IPS DF 6.9 (cell line): Measurements from ENCODE around the gene ELK3.

Experiments
- DNase-seq: peaks from one replicate; pipeline ENCODE4 v3.0.0-alpha.2; 2013; ENCODE audit warnings: low read depth, low spot score
- H3K27ac ChIP-seq: one replicate; pipeline ENCODE4 v1.5.1; 2013; ENCODE audit warnings: low read length, control low read depth
- H3K27me3 ChIP-seq: 2 replicates; pipeline ENCODE4 v1.6.1; 2013; ENCODE audit warnings: mild to moderate bottlenecking, low read length; ENCODE audit not compliant: control insufficient read depth, insufficient read depth
- H3K36me3 ChIP-seq: 2 replicates; pipeline ENCODE4 v1.6.1; 2013; ENCODE audit warnings: low read length; ENCODE audit not compliant: control insufficient read depth, insufficient read depth
- H3K4me1 ChIP-seq: 2 replicates; pipeline ENCODE4 v1.6.1; 2013; ENCODE audit warnings: low read length; ENCODE audit not compliant: control insufficient read depth, insufficient read depth
- H3K4me3 ChIP-seq: 2 replicates; pipeline ENCODE4 v1.5.1; 2013; ENCODE audit warnings: mild to moderate bottlenecking, low read length
- H3K9me3 ChIP-seq: 2 replicates; pipeline ENCODE4 v1.6.1; 2013; ENCODE audit warnings: low read length, inconsistent platforms; ENCODE audit not compliant: control insufficient read depth, insufficient read depth
- WGBS: extraction: QIAGEN DNeasy Blood & Tissue Kit; methylation state at CpG from one replicate; pipeline ENCODE4 v1.1.7; 2013; ENCODE audit warnings: mixed read lengths, missing lambda C conversion rate; ENCODE audit not compliant: insufficient read length, insufficient coverage; 5-methylcytosine and 5-hydroxymethylcytosine counted together

The ELK3 gene

DNA sequence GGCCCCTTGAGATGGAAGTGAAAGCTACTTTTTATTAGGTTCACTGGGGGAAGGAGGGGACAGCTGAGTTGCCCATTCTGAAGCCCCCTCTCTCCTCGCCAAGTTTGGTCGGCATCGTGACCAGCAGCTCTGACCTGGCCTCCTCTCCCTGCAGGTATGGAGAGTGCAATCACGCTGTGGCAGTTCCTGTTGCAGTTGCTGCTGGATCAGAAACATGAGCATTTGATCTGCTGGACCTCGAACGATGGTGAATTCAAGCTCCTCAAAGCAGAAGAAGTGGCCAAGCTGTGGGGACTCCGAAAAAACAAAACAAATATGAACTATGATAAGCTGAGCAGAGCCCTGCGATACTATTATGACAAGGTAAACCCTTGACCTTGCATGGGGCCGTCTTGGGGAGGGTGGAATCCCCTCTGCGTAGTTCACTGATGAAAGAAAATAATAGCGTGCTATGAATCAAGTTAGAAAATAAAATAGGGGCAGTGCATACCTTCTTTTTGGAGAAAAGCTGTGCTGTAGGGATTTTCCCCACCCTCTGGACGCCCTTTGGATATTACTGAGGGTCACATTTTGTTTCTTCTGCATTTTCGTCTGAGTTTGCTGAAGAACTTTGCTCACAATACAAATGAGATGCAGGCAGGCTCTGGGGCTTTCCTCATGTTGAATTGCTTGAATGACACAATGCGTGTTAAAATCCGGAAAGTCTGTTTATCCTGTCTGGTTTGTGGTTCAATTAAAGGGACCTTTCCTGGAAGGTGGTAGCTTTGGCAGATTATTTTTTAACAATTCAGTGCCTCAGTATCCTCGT, 29.4 kb downstream of the ELK3 start:
- H3K36me3 ChIP-seq, result peaks cover 2% of the 10 kb centered on the region
- peaks cover 2% of the 10 kb centered on the region; the same call in 1 of the 2 replicates for H3K4me1 ChIP-seq
- H3K27me3 ChIP-seq, result no peaks in the 10 kb centered on the region
- H3K27ac ChIP-seq, result no peak overlapping the region
- H3K9me3 ChIP-seq, result no peaks in the 10 kb centered on the region
- H3K4me3 ChIP-seq, result no peak overlapping the region
- no CpG with 5 or more reads among the region's 16 CpGs for WGBS
- no peak for DNase-seq

DNA sequence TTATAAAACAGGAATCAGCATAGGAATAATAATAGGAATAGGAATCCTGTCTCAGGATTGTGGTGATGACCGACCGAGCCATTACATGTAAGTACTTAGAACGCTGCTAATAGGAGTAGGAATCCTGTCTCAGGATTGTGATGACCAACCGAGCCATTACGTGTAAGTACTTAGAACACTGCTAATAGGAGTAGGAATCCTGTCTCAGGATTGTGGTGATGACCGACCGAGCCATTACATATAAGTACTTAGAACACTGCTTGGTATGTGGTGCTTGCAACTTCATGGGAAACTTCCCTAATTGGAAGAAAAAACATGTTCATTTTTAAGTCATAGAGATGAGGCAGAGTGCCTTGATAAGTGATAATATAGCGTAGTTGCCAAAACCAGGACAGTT, 30.0 kb downstream of the ELK3 start:
- H3K36me3 ChIP-seq, result peaks cover 2% of the 10 kb centered on the region
- no peak overlapping the region for H3K27ac ChIP-seq
- H3K9me3 ChIP-seq, result no peaks in the 10 kb centered on the region
- no CpG with 5 or more reads among the region's 8 CpGs for WGBS
- no peaks in the 10 kb centered on the region for H3K27me3 ChIP-seq
- no peak for DNase-seq
- no peak overlapping the region for H3K4me3 ChIP-seq
- H3K4me1 ChIP-seq, result peaks cover 2% of the 10 kb centered on the region; the same call in 1 of the 2 replicates

DNA sequence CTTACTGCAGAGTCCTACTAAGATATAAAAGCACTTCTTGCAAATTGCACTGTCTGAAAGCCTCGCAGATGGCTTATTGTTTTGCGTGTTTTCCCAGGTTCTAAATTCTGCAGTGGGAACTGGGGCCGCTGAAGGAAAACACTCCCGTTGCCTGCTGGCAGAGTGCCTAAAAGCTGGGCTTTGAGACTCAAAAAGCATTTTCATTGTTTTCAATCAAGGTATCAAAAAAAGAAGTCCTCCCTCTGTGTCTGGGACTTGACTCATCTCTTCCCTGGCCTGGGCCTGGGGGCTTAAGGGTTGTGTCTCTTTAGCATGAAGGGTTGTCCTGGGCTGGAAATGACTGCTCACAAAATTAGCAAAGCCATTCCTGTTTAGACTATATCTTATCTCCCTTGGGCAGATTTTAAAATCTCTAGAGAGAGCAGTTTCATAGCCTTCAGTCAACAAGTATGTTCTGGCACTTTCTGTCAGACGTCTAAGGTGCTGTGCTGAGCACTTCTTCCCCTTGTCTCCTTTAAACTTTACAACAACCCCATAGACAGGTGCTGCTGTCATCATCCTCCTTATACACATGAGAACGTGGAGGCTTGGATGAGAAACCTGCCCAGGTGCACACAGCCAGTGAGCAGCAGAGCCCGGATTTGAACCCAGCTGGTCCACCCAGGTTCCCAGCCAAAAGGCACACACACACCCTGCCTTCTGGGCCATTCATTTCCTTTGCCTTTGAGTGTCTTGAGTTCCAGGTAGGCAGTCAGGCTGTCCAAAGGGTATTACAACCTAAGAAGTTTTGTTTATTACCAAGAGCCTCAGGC, 31.1 kb downstream of the ELK3 start:
- Histone ChIP-seq H3K36me3 (peaks cover 2% of the 10 kb centered on the region), H3K4me3 (no peak overlapping the region), H3K4me1 (peaks cover 2% of the 10 kb centered on the region; the same call in 1 of the 2 replicates), H3K9me3 (no peaks in the 10 kb centered on the region), H3K27me3 (no peaks in the 10 kb centered on the region), H3K27ac (no peak overlapping the region)
- DNase-seq, result no peak
- no CpG with 5 or more reads among the region's 7 CpGs for WGBS

DNA sequence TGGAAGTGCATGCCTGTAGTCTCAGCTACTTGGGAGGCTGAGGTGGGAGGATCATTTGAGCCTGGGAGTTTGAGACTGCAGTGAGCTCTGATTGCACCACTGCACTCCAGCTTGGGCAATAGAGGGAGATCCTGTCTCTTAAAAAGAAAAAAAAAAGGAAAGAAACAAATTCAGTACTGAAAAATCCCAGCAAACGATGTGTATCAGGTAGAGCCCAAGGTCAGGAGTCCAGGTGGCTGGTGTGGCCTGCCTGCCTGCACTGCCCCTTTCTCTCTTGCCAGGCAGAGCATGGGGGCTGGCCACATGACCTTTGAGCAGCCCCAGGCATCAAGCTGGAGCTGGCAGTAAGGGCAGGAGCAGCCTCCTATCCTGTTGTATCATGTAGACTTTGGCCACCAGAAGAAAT, 31.8 kb downstream of the ELK3 start:
- Histone ChIP-seq H3K27ac (no peak overlapping the region), H3K36me3 (peaks cover 2% of the 10 kb centered on the region), H3K27me3 (no peaks in the 10 kb centered on the region), H3K4me3 (no peak overlapping the region), H3K4me1 (peaks cover 2% of the 10 kb centered on the region; the same call in 1 of the 2 replicates), H3K9me3 (no peaks in the 10 kb centered on the region)
- DNase-seq, result no peak
- no CpG with 5 or more reads among the region's 1 CpG for WGBS

DNA sequence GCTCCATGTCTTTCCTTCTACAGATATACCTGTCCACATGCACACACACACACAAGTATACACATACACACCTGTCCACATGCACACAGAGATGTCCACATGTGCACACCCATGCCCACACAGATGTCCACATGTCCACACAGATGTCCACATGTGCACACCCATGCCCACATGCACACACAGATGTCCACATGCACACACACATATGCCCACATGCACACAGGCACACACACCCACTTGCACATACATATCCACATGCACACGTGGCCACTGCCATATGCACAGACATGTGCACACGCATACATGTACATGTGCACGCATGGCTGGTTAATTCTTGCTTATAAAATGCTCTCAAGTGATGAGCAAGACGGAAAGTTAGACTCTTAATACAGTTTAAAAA, 32.2 kb downstream of the ELK3 start:
- Histone ChIP-seq H3K27ac (no peak overlapping the region), H3K4me1 (peaks cover 2% of the 10 kb centered on the region; the same call in 1 of the 2 replicates), H3K4me3 (no peak overlapping the region), H3K9me3 (no peaks in the 10 kb centered on the region), H3K27me3 (no peaks in the 10 kb centered on the region), H3K36me3 (peaks cover 2% of the 10 kb centered on the region)
- DNase-seq, result no peak
- WGBS, result 100% methylated on average over 1 of the region's 4 CpGs

DNA sequence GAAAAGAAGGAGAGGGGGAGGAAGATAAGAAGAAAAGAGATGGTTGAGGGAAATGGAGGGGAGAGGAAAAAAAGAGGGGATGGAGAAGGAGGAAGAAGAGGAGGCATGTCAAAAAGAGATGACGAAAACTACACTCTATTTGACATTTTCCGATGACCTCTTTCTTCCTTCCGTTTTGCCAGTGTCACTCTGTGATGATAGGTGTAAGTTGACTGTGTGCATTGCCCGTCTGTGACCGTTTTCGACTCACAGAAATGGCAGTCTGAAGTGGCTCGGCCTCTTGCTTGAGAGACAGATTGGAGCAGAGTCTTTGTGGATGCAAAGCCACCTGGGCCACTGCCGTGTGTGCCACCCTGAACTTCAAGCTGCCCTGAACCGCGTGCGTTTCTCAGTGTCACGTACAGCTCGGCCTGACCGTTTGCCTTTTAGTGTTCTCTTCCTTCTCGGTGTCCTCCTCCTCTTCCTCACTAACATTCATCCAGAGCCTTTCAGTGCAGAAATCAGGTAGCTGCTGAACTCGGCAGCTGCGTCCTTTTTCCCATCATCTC, 32.7 kb downstream of the ELK3 start:
- no CpG with 5 or more reads among the region's 17 CpGs for WGBS
- no peak overlapping the region for H3K4me3 ChIP-seq
- H3K36me3 ChIP-seq, result peaks cover 2% of the 10 kb centered on the region
- H3K4me1 ChIP-seq, result peaks cover 2% of the 10 kb centered on the region; the same call in 1 of the 2 replicates
- no peak for DNase-seq
- H3K27me3 ChIP-seq, result no peaks in the 10 kb centered on the region
- H3K9me3 ChIP-seq, result no peaks in the 10 kb centered on the region
- H3K27ac ChIP-seq, result no peak overlapping the region

DNA sequence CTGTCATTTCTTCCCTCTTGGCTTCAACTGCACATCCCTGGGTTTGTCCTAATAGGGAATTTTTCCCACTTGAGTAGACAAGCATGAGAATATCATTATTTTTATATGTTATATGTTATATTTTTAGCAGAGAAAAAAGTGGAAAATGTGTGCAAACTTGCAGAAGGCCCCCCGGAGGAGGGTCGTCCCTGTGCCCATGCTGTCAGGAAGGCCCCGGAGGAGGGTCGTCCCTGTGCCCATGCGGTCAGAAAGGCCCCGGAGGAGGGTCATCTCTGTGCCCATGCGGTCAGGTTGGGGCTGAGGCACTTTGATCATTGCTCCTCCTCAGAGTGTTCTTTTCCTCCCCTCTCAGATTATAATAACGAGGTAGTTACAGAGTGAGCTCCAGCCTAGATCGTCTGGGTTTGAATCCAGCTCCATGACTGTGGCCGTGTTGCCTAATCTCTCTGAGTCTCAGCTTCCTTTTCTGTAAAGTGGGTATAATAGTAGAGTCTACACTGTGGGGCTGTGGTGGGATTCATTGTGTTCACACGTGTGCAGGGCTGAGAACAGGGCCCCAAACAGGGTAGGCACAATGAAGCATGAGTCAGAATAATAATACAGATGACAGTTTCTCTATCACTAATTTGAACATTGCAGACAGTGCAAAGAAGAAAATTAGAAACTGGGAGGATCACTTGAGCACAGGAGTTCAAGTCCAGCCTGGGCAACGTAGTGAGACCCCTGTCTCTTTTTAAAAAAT, 33.4 kb downstream of the ELK3 start:
- DNase-seq, result no peak
- WGBS, result no CpG with 5 or more reads among the region's 12 CpGs
- no peaks in the 10 kb centered on the region for H3K27me3 ChIP-seq
- no peaks in the 10 kb centered on the region for H3K9me3 ChIP-seq
- no peak overlapping the region for H3K27ac ChIP-seq
- H3K4me1 ChIP-seq, result peaks cover 2% of the 10 kb centered on the region; the same call in 1 of the 2 replicates
- no peak overlapping the region for H3K4me3 ChIP-seq
- peaks cover 2% of the 10 kb centered on the region for H3K36me3 ChIP-seq

DNA sequence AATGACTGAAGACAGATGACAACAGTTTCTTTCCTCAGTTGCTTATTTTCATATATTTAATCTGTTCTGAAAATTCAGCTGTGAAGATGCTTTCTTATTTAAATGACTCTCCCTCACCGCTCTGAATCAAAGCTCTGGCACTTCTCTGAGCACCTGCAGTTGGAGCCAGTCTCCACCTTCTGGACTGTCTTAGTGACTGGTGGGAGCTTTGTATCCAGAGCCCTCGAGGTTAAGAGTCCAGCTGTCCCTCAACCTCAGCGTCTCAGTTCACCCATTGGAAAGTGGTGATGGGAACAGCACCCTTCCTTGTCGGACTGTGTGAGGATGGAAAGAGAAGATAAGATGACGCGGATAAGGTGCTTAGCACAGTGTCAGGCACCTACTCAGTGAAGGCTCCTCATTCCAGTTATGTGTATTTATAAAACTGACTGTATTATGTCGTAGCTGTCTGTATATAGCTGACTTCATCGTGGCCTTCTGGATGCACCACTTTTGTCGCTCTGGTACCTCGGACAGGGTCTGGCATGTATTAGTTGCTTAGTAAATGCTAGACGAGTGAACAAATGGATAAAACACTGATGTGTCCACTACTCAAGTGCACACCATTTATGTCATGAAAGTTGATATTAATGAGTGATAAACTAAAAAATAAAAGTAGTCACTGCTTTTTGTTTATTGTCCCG, 34.5 kb downstream of the ELK3 start:
- H3K27me3 ChIP-seq, result no peaks in the 10 kb centered on the region
- no peak overlapping the region for H3K4me3 ChIP-seq
- WGBS, result no CpG with 5 or more reads among the region's 12 CpGs
- peaks cover 2% of the 10 kb centered on the region for H3K36me3 ChIP-seq
- H3K27ac ChIP-seq, result no peak overlapping the region
- peaks cover 2% of the 10 kb centered on the region; the same call in 1 of the 2 replicates for H3K4me1 ChIP-seq
- no peaks in the 10 kb centered on the region for H3K9me3 ChIP-seq
- no peak for DNase-seq

DNA sequence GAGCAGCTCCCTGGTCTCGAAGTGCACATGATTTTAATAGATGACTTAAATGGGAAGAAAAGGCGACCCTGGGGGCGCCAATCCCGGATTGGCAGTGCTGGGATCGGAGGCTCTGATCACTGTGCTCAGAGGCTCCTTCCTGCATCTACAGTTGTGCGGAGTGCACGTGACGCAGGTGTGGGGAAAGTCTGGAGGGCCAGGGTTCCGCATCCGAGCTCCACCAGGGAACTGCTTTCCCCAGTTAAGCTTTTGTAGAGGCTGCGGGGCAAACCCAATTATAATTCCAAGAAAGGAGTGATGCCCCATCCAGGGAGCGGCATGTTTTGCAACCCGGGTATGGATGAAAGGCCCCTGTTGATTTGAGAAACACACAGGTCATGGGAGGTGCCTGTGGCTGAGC, 36.5 kb downstream of the ELK3 start:
- no peak overlapping the region for H3K4me3 ChIP-seq
- WGBS, result no CpG with 5 or more reads among the region's 13 CpGs
- peaks cover 2% of the 10 kb centered on the region; the same call in 1 of the 2 replicates for H3K4me1 ChIP-seq
- H3K36me3 ChIP-seq, result peaks cover 2% of the 10 kb centered on the region
- H3K27me3 ChIP-seq, result no peaks in the 10 kb centered on the region
- H3K27ac ChIP-seq, result no peak overlapping the region
- H3K9me3 ChIP-seq, result no peaks in the 10 kb centered on the region
- no peak for DNase-seq
